Endothelial cell of umbilical vein (primary cell): ENCODE data around the gene IL31RA. TPM values are rescaled to one million over a fixed set of nuclear protein-coding genes. Genes with fewer than 3 reads are reported as not detected.

Source experiments
- BruUV-seq: library from RNA; stranded (reverse); fragments of 400-500 nt; replicated peaks from 2 replicates; lab custom pipeline; 2021; lab: Mats Ljungman, UMichigan
- CTCF ChIA-PET: fragments of 300-600, 350-600 bp; sonication (Branson Sonifier 250); formaldehyde crosslinking; loops from one replicate; lab custom pipeline; 2021; ENCODE audit warnings: antibody characterized with exemption, inconsistent platforms; lab: Charles Lee
- POLR2A ChIA-PET: fragments of 300-600, 350-600 bp; sonication (Branson Sonifier 250); formaldehyde crosslinking; loops from one replicate; lab custom pipeline; 2021; ENCODE audit warnings: antibody characterized with exemption, inconsistent platforms; lab: Charles Lee
- DNase-seq: peaks from one replicate; pipeline ENCODE4 v3.0.0-alpha.2; 2011; ENCODE audit warnings: low read depth, low spot score
- FAIRE-seq: peaks from 2 replicates; lab custom pipeline; 2011; peaks lifted over from hg19 to GRCh38; lab: Jason Lieb, UNC
- H2AFZ ChIP-seq: 2 replicates; pipeline ENCODE4 v1.6.0; 2012; ENCODE audit warnings: low read depth, low read length, control low read depth, inconsistent platforms
- H3K27ac ChIP-seq: 2 replicates; pipeline ENCODE4 v1.5.1; 2011; ENCODE audit warnings: low read depth, mild to moderate bottlenecking, control low read depth, low read length, moderate library complexity; ENCODE audit not compliant: insufficient read depth
- H3K27me3 ChIP-seq, 2 experiments: 2 replicates each; pipeline versions ENCODE4 v1.6.0 to v1.6.1; 2011; ENCODE audit warnings: low read length in 2 of 2, mixed read lengths in 1 of 2; ENCODE audit not compliant: control insufficient read depth in 2 of 2, insufficient read depth in 2 of 2
- H3K36me3 ChIP-seq, 2 experiments: 2 replicates in 1 of 2; 3 replicates in 1 of 2; pipeline ENCODE4 v1.5.1; 2011; ENCODE audit warnings: low read length in 2 of 2, mild to moderate bottlenecking in 1 of 2, moderate library complexity in 1 of 2; ENCODE audit not compliant: control insufficient read depth in 2 of 2, insufficient read depth in 2 of 2; ENCODE audit errors: extremely low read depth in 1 of 2
- H3K4me1 ChIP-seq: 3 replicates; pipeline ENCODE4 v1.5.1; 2011; ENCODE audit warnings: mild to moderate bottlenecking, low read length; ENCODE audit not compliant: control insufficient read depth, insufficient read depth; ENCODE audit errors: extremely low read depth
- H3K4me2 ChIP-seq: 2 replicates; pipeline ENCODE4 v1.6.1; 2011; ENCODE audit warnings: low read length, control low read depth, mixed read lengths; ENCODE audit not compliant: insufficient read depth
- H3K4me3 ChIP-seq, 3 experiments: fragments of 200-600 bp in 1 of 3; sonication (generic), shearing (Covaris generic) in 1 of 3; replicated peaks in 1 of 3; 2 replicates each; pipeline ENCODE4 v1.5.1; 2011 to 2016; ENCODE audit warnings: control low read depth in 3 of 3, low read length in 3 of 3, mild to moderate bottlenecking in 2 of 3, inconsistent platforms in 1 of 3, low read depth in 1 of 3, moderate library complexity in 1 of 3; ENCODE audit not compliant: insufficient read depth in 1 of 3
- H3K79me2 ChIP-seq: 2 replicates; pipeline ENCODE4 v1.6.0; 2012; ENCODE audit warnings: low read length, inconsistent platforms; ENCODE audit not compliant: control insufficient read depth, insufficient read depth
- H3K9ac ChIP-seq: replicated peaks from 2 replicates; pipeline ENCODE3; 2011; ENCODE audit warnings: low read length, control low read depth; ENCODE audit not compliant: insufficient read depth; ENCODE audit errors: extremely low read depth
- H3K9me1 ChIP-seq: replicated peaks from 3 replicates; pipeline ENCODE4 v1.6.0; 2011; ENCODE audit warnings: mild to moderate bottlenecking, low read length; ENCODE audit not compliant: control insufficient read depth, insufficient read depth; ENCODE audit errors: extremely low read depth
- H3K9me3 ChIP-seq: replicated peaks from 2 replicates; pipeline ENCODE4 v1.5.1; 2012; ENCODE audit warnings: low read length, inconsistent platforms; ENCODE audit not compliant: control insufficient read depth, insufficient read depth
- H4K20me1 ChIP-seq: replicated peaks from 2 replicates; pipeline ENCODE3; 2011; ENCODE audit warnings: mild to moderate bottlenecking, low read length; ENCODE audit not compliant: control insufficient read depth, insufficient read depth; ENCODE audit errors: extremely low read depth
- EZH2 ChIP-seq: IDR thresholded peaks from 2 replicates; pipeline ENCODE4 v1.6.1; 2012; ENCODE audit warnings: borderline replicate concordance, low read depth, mild to moderate bottlenecking, moderate library complexity, low read length, inconsistent platforms; ENCODE audit not compliant: severe bottlenecking
- GATA2 ChIP-seq: IDR thresholded peaks from 2 replicates; pipeline ENCODE4 v1.7.0; 2011; ENCODE audit warnings: low read depth, mild to moderate bottlenecking, moderate library complexity, mixed read lengths, low read length; ENCODE audit not compliant: insufficient read length, insufficient read depth
- POLR2A ChIP-seq: IDR thresholded peaks from 2 replicates; pipeline ENCODE4 v1.6.1; 2012; ENCODE audit warnings: low read depth, mild to moderate bottlenecking, control low read depth, low read length
- POLR2AphosphoS5 ChIP-seq: IDR thresholded peaks from 2 replicates; pipeline ENCODE4 v1.6.1; 2012; ENCODE audit warnings: low read depth, mild to moderate bottlenecking, control low read depth, low read length, moderate library complexity; ENCODE audit not compliant: insufficient read depth
- dilution Hi-C: fragments of 300-500 bp; cut with MboI; formaldehyde crosslinking; loops from one replicate; pipeline ENCODE4 v1.15.0; 2019; ENCODE audit warnings: low sequenced_read_pairs; ENCODE audit not compliant: extremely low pct_ligation_motif_present
- intact Hi-C: fragments of 100-400 bp; cut with micrococcal nuclease; formaldehyde crosslinking; loops from one replicate; pipeline ENCODE4 v1.10.0; 2022
- polyA plus RNA-seq, 4 experiments: library from polyadenylated mRNA; depleted of rRNA in 3 of 4; stranded (reverse) in 3 of 4; unstranded in 1 of 4; fragments of >200 nt; gene quantifications; 2 replicates each; pipeline versions ENCODE4 v1.2.1 to v1.2.3, GENCODE V29; 2011 to 2012; ENCODE audit warnings: missing spikeins in 1 of 4
- total RNA-seq: library from RNA; stranded (reverse); gene quantifications from 2 replicates; pipeline ENCODE4 v1.2.3, GENCODE V29; 2021
- TF ChIP-seq, protein P1 (sequence below), 2 donors: IDR thresholded peaks; 1 replicate in 1 of 2; 2 replicates in 1 of 2; pipeline ENCODE4 v1.5.1; 2011; ENCODE audit warnings: low read length in 2 of 2, mild to moderate bottlenecking in 2 of 2, moderate library complexity in 2 of 2, control low read depth in 1 of 2, inconsistent platforms in 1 of 2, low read depth in 1 of 2; ENCODE audit not compliant: insufficient read depth in 1 of 2; ENCODE audit errors: extremely low read depth in 1 of 2

The IL31RA gene
- total and polyA plus RNA-seq, 2 donors (not counting 3 experiments of a cell fraction or from before 2014, with no cell fraction given): 0.14 to 0.75 TPM

DNA sequence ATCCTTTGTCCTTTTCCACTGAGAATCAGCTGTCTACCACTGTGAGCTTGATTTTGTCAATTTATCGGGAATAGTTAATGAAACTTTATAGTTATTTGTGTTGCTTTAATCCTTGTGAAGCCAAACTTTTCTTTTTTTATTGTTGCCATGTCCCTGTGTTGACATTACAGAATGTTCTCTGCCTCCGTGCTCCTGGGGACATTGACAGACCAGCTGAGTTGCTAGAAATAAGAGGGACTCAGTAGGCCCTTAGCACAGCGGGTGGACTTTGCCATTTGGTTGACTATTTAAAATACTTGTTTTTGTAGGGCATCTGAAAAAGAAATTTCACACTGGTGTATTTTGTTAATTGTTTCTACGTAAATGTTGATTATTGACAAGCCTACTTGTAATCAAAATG, 70.5 kb downstream of the IL31RA start:
- CTCF ChIA-PET: interaction anchor here (0.9 to 1.7 kb wide), 2 partner anchors 32 to 516 kb away, joined by 3 read pairs; no protein-coding TSS in a partner anchor
- intact Hi-C loops (loop anchor here (2.0 to 10.0 kb wide), 6 partner anchors 53 to 749 kb away; partner anchors contain the start of genes CDC20B and PLPP1), dilution Hi-C loops (no loop called here)
- no peak for FAIRE-seq
- no peak for TF ChIP-seq POLR2AphosphoS5
- no peak for TF ChIP-seq EZH2
- no peak for TF ChIP-seq POLR2A
- TF ChIP-seq, protein P1, sequence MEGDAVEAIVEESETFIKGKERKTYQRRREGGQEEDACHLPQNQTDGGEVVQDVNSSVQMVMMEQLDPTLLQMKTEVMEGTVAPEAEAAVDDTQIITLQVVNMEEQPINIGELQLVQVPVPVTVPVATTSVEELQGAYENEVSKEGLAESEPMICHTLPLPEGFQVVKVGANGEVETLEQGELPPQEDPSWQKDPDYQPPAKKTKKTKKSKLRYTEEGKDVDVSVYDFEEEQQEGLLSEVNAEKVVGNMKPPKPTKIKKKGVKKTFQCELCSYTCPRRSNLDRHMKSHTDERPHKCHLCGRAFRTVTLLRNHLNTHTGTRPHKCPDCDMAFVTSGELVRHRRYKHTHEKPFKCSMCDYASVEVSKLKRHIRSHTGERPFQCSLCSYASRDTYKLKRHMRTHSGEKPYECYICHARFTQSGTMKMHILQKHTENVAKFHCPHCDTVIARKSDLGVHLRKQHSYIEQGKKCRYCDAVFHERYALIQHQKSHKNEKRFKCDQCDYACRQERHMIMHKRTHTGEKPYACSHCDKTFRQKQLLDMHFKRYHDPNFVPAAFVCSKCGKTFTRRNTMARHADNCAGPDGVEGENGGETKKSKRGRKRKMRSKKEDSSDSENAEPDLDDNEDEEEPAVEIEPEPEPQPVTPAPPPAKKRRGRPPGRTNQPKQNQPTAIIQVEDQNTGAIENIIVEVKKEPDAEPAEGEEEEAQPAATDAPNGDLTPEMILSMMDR (IDR thresholded peaks at IDR 0.05; ENCODE audit: extremely low read depth in 1 of 2, insufficient read depth in 1 of 2, low read depth in 1 of 2, low read length in 2 of 2): no peak
- TF ChIP-seq GATA2: no peak
- BruUV-seq: no TSS peak
- Histone ChIP-seq H3K27ac (no peak overlapping the region), H3K9me3 (no peaks in the 10 kb centered on the region), H3K9ac (no peak overlapping the region), H3K4me1 (peaks cover 38% of the 10 kb centered on the region), H3K27me3 (no peaks in the 10 kb centered on the region), H3K4me2 (no peak overlapping the region), H3K4me3 (no peak overlapping the region), H3K36me3 (no peaks in the 10 kb centered on the region), H3K9me1 (no peaks in the 10 kb centered on the region), H4K20me1 (no peaks in the 10 kb centered on the region), H2AFZ (no peak overlapping the region), H3K79me2 (no peaks in the 10 kb centered on the region)
- DNase-seq: no peak
- POLR2A ChIA-PET: interaction anchor here (0.7 kb wide), 1 partner anchor 265 kb away, joined by 4 read pairs; no protein-coding TSS in a partner anchor
